A673 (cell line): Measurements from ENCODE around the gene PRR5L.

Experiments
- CTCF ChIP-seq: fragments of 300-800, 200-600 bp; sonication (generic); conservative IDR thresholded peaks from 2 replicates; pipeline ENCODE4 v1.5.1; 2017; ENCODE audit warnings: low read depth, mild to moderate bottlenecking, antibody characterized with exemption, low read length, moderate library complexity, mixed read lengths
- EZH2 ChIP-seq: fragments of 200-600 bp; sonication (generic); IDR thresholded peaks from 2 replicates; pipeline ENCODE4 v1.6.1; 2017; ENCODE audit warnings: borderline replicate concordance, low read depth, mild to moderate bottlenecking, mixed read lengths, antibody characterized with exemption, low read length; ENCODE audit not compliant: poor library complexity, severe bottlenecking

- TF ChIP-seq CTCF (no peak), EZH2 (no peak)
Observed at GRCh38 chr11:36273110-36273509, 23.0 kb upstream of the PRR5L start.
